Neutrophil (primary cell): Measurements from ENCODE around the gene EFHD2.
"Not testable (repeated sequence)": the region's sequence is repeated elsewhere in the genome, so short reads cannot be mapped to it uniquely, and the experiment has no call there.

Experiments
- H3K27ac ChIP-seq: fragments of 200-600 bp; sonication (generic); 2 replicates; pipeline ENCODE4 v1.5.1; 2016; ENCODE audit warnings: mild to moderate bottlenecking, moderate library complexity
- H3K27me3 ChIP-seq: fragments of 200-600 bp; sonication (generic); 2 replicates; pipeline ENCODE4 v1.6.0; 2016; ENCODE audit warnings: mild to moderate bottlenecking
- H3K36me3 ChIP-seq: fragments of 200-600 bp; sonication (generic); 2 replicates; pipeline ENCODE4 v1.5.1; 2017
- H3K4me1 ChIP-seq, 2 experiments: fragments of 200-600 bp in 1 of 2; sonication (generic) in 1 of 2; 1 replicate in 1 of 2; 2 replicates in 1 of 2; pipeline versions ENCODE4 v1.5.1 to v1.6.1; 2013 to 2016; ENCODE audit warnings: low read depth in 1 of 2, low read length in 1 of 2, mild to moderate bottlenecking in 1 of 2, moderate library complexity in 1 of 2; ENCODE audit not compliant: control insufficient read depth in 1 of 2, insufficient read depth in 1 of 2
- H3K4me3 ChIP-seq, 2 experiments: fragments of 200-600 bp in 1 of 2; sonication (generic) in 1 of 2; 1 replicate in 1 of 2; 2 replicates in 1 of 2; pipeline ENCODE4 v1.5.1; 2013 to 2016; ENCODE audit warnings: low read depth in 1 of 2, low read length in 1 of 2, mild to moderate bottlenecking in 1 of 2, moderate library complexity in 1 of 2
- H3K9me3 ChIP-seq: fragments of 200-600 bp; sonication (generic); 2 replicates; pipeline ENCODE4 v1.5.1; 2016
- CTCF ChIP-seq: fragments of 200-600 bp; sonication (generic); IDR thresholded peaks from 2 replicates; pipeline ENCODE4 v1.5.1; 2016; ENCODE audit warnings: antibody characterized with exemption

The EFHD2 gene

GRCh38 chr1:15385420-15385819 lies 24.3 kb upstream of the EFHD2 start:
- H3K36me3 ChIP-seq: no peaks in the 10 kb centered on the region
- no peak overlapping the region for H3K27ac ChIP-seq
- peaks cover 0 to 11% of the 10 kb centered on the region in 2 experiments for H3K4me1 ChIP-seq
- no peaks in the 10 kb centered on the region for H3K9me3 ChIP-seq
- TF ChIP-seq CTCF: no peak
- H3K4me3 ChIP-seq: no peak overlapping the region
- H3K27me3 ChIP-seq: peaks cover 70% of the 10 kb centered on the region

- Histone ChIP-seq H3K4me1 (peaks cover 0 to 11% of the 10 kb centered on the region in 2 experiments), H3K4me3 (no peak overlapping the region), H3K27ac (no peak overlapping the region), H3K27me3 (peaks cover 69% of the 10 kb centered on the region), H3K36me3 (no peaks in the 10 kb centered on the region), H3K9me3 (no peaks in the 10 kb centered on the region)
- no peak for TF ChIP-seq CTCF
Measured at GRCh38 chr1:15386164-15386749, 23.4 kb upstream of the EFHD2 start.

- Histone ChIP-seq H3K36me3 (no peaks in the 10 kb centered on the region), H3K4me3 (no peak overlapping the region), H3K27ac (no peak overlapping the region), H3K9me3 (no peaks in the 10 kb centered on the region), H3K4me1 (peaks cover 0 to 11% of the 10 kb centered on the region in 2 experiments), H3K27me3 (peaks cover 57% of the 10 kb centered on the region)
- TF ChIP-seq CTCF: no peak
Measured at GRCh38 chr1:15388201-15388880, 21.3 kb upstream of the EFHD2 start.

GRCh38 chr1:15389828-15390227 lies 19.9 kb upstream of the EFHD2 start:
- H3K36me3 ChIP-seq, H3K4me3 ChIP-seq, H3K9me3 ChIP-seq, H3K4me1 ChIP-seq, H3K27ac ChIP-seq: not testable (repeated sequence)
- peaks cover 43% of the 10 kb centered on the region for H3K27me3 ChIP-seq

GRCh38 chr1:15390667-15391066 lies 19.0 kb upstream of the EFHD2 start:
- Histone ChIP-seq H3K4me3 (no peak overlapping the region), H3K27ac (no peak overlapping the region), H3K9me3 (no peaks in the 10 kb centered on the region), H3K36me3 (no peaks in the 10 kb centered on the region), H3K4me1 (peaks cover 0 to 8% of the 10 kb centered on the region in 2 experiments), H3K27me3 (peaks cover 34% of the 10 kb centered on the region)
- TF ChIP-seq CTCF: no peak

- Histone ChIP-seq H3K27me3 (peaks cover 27% of the 10 kb centered on the region), H3K36me3 (no peaks in the 10 kb centered on the region), H3K9me3 (no peaks in the 10 kb centered on the region), H3K27ac (no peak overlapping the region), H3K4me1 (peaks cover 0 to 2% of the 10 kb centered on the region in 2 experiments), H3K4me3 (no peak overlapping the region)
- TF ChIP-seq CTCF: no peak
Measured at GRCh38 chr1:15391366-15391765, 18.3 kb upstream of the EFHD2 start.
